A549 treated with CpdA at 1 μM for 4 hours (cell line): ENCODE results near the gene SDHA. TPM values are rescaled to one million over a fixed set of nuclear protein-coding genes. Genes with fewer than 3 reads are reported as not detected.

ENCODE experiments used
- total RNA-seq: library from RNA; stranded (reverse); fragments of 200-300 nt; extraction: Qiagen RNA extraction; gene quantifications from 5 replicates; pipeline ENCODE4 v1.2.3, GENCODE V29; 2022; ENCODE audit warnings: low read depth

Gene SDHA
- 96.6 to 124 TPM (median 116 TPM) in 5 replicates for total RNA-seq

DNA sequence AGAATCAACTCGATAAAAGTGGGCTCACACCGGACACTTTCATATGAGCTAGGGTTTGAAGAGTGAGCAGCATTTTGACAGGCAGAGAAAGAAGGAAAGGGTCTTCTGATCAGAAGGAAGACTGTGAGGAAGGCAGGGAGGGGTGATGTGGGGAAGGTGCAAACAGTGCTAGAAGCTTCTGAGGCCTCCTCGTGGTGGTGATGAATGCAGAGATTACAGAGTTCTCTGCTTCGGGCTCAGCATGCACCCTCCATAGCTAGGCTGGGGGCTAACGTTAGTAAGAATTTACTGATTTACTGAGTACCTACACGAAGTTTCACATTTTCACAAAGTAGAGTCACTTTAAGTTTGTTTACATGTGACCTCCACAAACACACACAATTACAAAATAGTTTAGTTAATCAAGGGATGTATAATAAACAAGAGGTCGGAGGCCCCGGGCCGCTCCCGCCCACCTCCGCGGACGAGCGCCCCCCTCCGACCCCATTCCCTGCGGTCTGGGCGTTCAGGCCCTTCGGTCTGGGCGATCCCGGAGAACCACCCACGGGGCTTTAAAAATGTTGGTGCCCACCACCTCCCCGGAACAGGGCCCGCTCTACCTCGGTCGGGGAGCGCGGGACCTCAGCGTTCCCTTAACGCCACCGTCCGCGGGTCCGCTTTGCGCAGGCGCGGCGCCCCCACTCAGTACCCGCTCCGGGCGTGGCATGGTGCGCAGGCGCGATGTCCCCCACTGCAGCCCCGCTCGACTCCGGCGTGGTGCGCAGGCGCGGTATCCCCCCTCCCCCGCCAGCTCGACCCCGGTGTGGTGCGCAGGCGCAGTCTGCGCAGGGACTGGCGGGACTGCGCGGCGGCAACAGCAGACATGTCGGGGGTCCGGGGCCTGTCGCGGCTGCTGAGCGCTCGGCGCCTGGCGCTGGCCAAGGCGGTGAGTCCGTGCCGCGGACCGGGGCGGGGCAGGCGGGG is at the start of gene SDHA, which contains the start of gene CCDC127:
Gene SDHA (plus strand): TSS at position 827 of the 963 bp plus-strand sequence. CDS start 36 bp downstream, at position 863.
Gene CCDC127 (minus strand): TSS at position 660 of the 963 bp plus-strand sequence. CDS start 1,304 bp downstream, outside the sequence.

DNA sequence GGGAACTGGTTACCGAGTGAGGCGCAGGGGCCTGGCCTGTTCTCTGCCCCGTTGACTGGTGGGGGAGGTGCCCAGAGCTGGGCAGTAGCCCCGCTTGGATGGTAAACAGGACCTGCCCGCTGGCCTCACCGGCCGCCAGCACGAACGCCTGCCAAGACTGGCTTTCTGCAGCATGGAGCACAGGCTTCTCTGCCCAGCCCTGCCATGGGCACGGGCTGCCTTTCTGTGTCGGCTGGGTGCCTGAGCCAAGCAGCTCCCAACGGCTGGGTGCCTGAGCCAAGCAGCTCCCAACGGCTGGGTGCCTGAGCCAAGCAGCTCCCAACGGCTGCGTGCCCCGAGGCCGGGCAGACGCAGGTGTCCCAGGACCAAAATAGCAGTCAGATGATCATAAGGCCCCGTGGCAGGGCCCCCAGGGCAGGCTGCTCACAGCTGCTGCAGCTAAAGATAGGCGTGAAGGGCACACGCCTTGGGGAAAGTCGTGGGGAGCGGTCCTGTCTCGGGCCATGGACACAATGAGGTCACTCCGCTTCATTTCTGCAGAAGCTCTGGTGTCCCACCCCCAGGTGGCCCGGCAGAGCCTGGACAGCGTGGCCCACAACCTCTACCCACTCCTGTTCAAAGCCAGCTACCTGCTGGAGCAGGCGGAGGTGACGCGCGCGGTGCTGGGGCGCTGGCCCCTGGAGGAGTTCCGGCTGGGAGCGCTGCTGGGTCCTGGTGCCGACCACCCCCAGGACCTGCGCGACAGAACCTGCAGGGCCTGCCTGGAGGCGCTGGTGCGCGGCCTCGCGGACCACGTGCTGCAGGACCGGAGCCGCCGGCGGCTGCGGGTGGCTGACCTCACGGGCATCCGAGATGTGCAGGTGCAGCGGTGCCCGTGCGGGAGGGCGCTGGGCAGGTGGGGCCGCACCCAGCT is 26.8 kb upstream of the SDHA start, which contains the start of gene LRRC14B:
Gene LRRC14B (plus strand): TSS at position 460 of the 913 bp plus-strand sequence. CDS start 44 bp downstream, at position 504.

Other genes with a start within 250 kb of the SDHA start
- 0.64 to 0.94 TPM (median 0.69 TPM) in 5 replicates for gene PLEKHG4B, start 126.2 kb upstream of the SDHA start, total RNA-seq
- not detected in 5 replicates for gene LRRC14B, start 26.8 kb upstream of the SDHA start, total RNA-seq
- gene CCDC127, start 167 bp upstream of the SDHA start, total RNA-seq, result 6.1 to 6.6 TPM (median 6.5 TPM) in 5 replicates
- 158 to 205 TPM (median 196 TPM) in 5 replicates for gene PDCD6, start 53.3 kb downstream of the SDHA start, total RNA-seq
- 2.9 to 3.5 TPM (median 3.3 TPM) in 5 replicates for gene AHRR, start 103.4 kb downstream of the SDHA start, total RNA-seq
- gene EXOC3, start 224.9 kb downstream of the SDHA start, total RNA-seq, result 27.3 to 32.3 TPM (median 31.9 TPM) in 5 replicates